GM18507 (cell line): ENCODE data around the gene CHL1.

ENCODE experiments used
- DNase-seq: peaks from one replicate; pipeline ENCODE4 v3.0.0; 2011; ENCODE audit warnings: low read depth; ENCODE audit not compliant: insufficient read length; ENCODE audit errors: extremely low spot score
- FAIRE-seq: peaks from 2 replicates; lab custom pipeline; 2011; peaks lifted over from hg19 to GRCh38; lab: Jason Lieb, UNC

Gene CHL1

GRCh38 chr3:447671-448070, 251.1 kb downstream of the CHL1 start:
- FAIRE-seq, result no peak
- DNase-seq, result no peak

GRCh38 chr3:449711-450110, 253.1 kb downstream of the CHL1 start:
- FAIRE-seq, result no peak
- DNase-seq, result no peak

- DNase-seq (no peak), FAIRE-seq (no peak)
Observed at GRCh38 chr3:452221-452620, 255.7 kb downstream of the CHL1 start.

- FAIRE-seq (no peak), DNase-seq (no peak)
Observed at GRCh38 chr3:453106-453505, 256.5 kb downstream of the CHL1 start.

GRCh38 chr3:454986-455385, 258.4 kb downstream of the CHL1 start:
- DNase-seq (no peak), FAIRE-seq (no peak)

- DNase-seq (no peak), FAIRE-seq (no peak)
Observed at GRCh38 chr3:458124-458523, 261.6 kb downstream of the CHL1 start.

GRCh38 chr3:458653-459310, 262.2 kb downstream of the CHL1 start:
- FAIRE-seq, result no peak
- no peak for DNase-seq
